HEK293 (cell line): ENCODE measurements around the gene RFTN1.

Source experiments
- CTCF ChIA-PET: fragments of 350-600 bp; formaldehyde crosslinking; extraction: SDS; loops from one replicate; lab custom pipeline; 2021; ENCODE audit warnings: antibody characterized with exemption; lab: Yijun Ruan, JAX
- POLR2A ChIA-PET: fragments of 300-600 bp; formaldehyde crosslinking; extraction: SDS; loops from one replicate; lab custom pipeline; 2020; ENCODE audit warnings: antibody characterized with exemption, inconsistent platforms; lab: Yijun Ruan, JAX
- H3K27ac ChIP-seq: fragments of 200-500 bp; sonication (Bioruptor generic); 2 replicates; pipeline ENCODE4 v1.5.1; 2014; ENCODE audit warnings: low read depth, low read length, control low read depth, inconsistent platforms; ENCODE audit errors: extremely low read depth
- H3K36me3 ChIP-seq, 2 experiments: fragments of 200-500 bp in 1 of 2; sonication (Bioruptor generic) in 1 of 2; 1 replicate in 1 of 2; 2 replicates in 1 of 2; pipeline ENCODE4 v1.5.1; 2014 to 2017; ENCODE audit warnings: inconsistent platforms in 2 of 2, low read length in 2 of 2; ENCODE audit not compliant: control insufficient read depth in 2 of 2, insufficient read depth in 1 of 2
- H3K4me1 ChIP-seq: fragments of 200-500 bp; sonication (Bioruptor generic); 2 replicates; pipeline ENCODE4 v1.5.1; 2014; ENCODE audit warnings: mild to moderate bottlenecking, low read length, inconsistent platforms; ENCODE audit not compliant: control insufficient read depth, insufficient read depth
- H3K4me3 ChIP-seq: 2 replicates; pipeline ENCODE4 v1.5.1; 2011; ENCODE audit warnings: low read depth, mild to moderate bottlenecking, control low read depth, low read length, moderate library complexity
- H3K9me3 ChIP-seq: fragments of 200-500 bp; sonication (Bioruptor generic); 2 replicates; pipeline ENCODE4 v1.5.1; 2014; ENCODE audit warnings: low read depth, low read length, inconsistent platforms; ENCODE audit not compliant: control insufficient read depth, insufficient read depth
- SALL2 ChIP-seq: fragments of 450-650 bp; formaldehyde crosslinking; IDR thresholded peaks from 2 replicates; pipeline ENCODE4 v1.5.0; 2017; ENCODE audit warnings: missing biosample characterization, mild to moderate bottlenecking, missing genetic modification characterization, borderline replicate concordance
- ZBTB11 ChIP-seq: fragments of 450-650 bp; formaldehyde crosslinking; conservative IDR thresholded peaks from 2 replicates; pipeline ENCODE4 v1.5.1; 2016; ENCODE audit warnings: low read depth, missing biosample characterization, missing genetic modification characterization
- ZBTB20 ChIP-seq: fragments of 450-650 bp; formaldehyde crosslinking; IDR thresholded peaks from 2 replicates; pipeline ENCODE4 v1.5.1; 2016; ENCODE audit warnings: missing biosample characterization, missing genetic modification characterization
- ZNF324 ChIP-seq: fragments of 450-650 bp; formaldehyde crosslinking; IDR thresholded peaks from 2 replicates; pipeline ENCODE4 v1.5.1; 2016; ENCODE audit warnings: missing biosample characterization, missing genetic modification characterization
- ZNF341 ChIP-seq: fragments of 450-650 bp; formaldehyde crosslinking; IDR thresholded peaks from 2 replicates; pipeline ENCODE4; 2016; ENCODE audit warnings: low read depth, missing biosample characterization, missing genetic modification characterization
- ZNF354C ChIP-seq: fragments of 450-650 bp; formaldehyde crosslinking; IDR thresholded peaks from 2 replicates; pipeline ENCODE4 v1.5.1; 2016; ENCODE audit warnings: missing biosample characterization, missing genetic modification characterization, low read depth, borderline replicate concordance
- ZNF488 ChIP-seq: fragments of 450-650 bp; formaldehyde crosslinking; IDR thresholded peaks from 2 replicates; pipeline ENCODE4 v1.5.1; 2016; ENCODE audit warnings: missing biosample characterization, missing genetic modification characterization
- ZNF521 ChIP-seq: fragments of 450-650 bp; formaldehyde crosslinking; IDR thresholded peaks from 2 replicates; pipeline ENCODE4 v1.5.1; 2017; ENCODE audit warnings: missing biosample characterization, mild to moderate bottlenecking, missing genetic modification characterization
- ZSCAN16 ChIP-seq: fragments of 450-650 bp; formaldehyde crosslinking; IDR thresholded peaks from 2 replicates; pipeline ENCODE4 v1.5.1; 2016; ENCODE audit warnings: missing biosample characterization, missing genetic modification characterization
- TF ChIP-seq, protein P1 (sequence below): fragments of 450-650 bp; formaldehyde crosslinking; IDR thresholded peaks from 2 replicates; pipeline ENCODE4; 2016; ENCODE audit warnings: missing biosample characterization, missing genetic modification characterization
- TF ChIP-seq, protein P2 (sequence below): fragments of 450-650 bp; formaldehyde crosslinking; optimal IDR thresholded peaks from 2 replicates; pipeline ENCODE3; 2016; ENCODE audit warnings: missing biosample characterization, mild to moderate bottlenecking, missing genetic modification characterization

RFTN1 gene

DNA sequence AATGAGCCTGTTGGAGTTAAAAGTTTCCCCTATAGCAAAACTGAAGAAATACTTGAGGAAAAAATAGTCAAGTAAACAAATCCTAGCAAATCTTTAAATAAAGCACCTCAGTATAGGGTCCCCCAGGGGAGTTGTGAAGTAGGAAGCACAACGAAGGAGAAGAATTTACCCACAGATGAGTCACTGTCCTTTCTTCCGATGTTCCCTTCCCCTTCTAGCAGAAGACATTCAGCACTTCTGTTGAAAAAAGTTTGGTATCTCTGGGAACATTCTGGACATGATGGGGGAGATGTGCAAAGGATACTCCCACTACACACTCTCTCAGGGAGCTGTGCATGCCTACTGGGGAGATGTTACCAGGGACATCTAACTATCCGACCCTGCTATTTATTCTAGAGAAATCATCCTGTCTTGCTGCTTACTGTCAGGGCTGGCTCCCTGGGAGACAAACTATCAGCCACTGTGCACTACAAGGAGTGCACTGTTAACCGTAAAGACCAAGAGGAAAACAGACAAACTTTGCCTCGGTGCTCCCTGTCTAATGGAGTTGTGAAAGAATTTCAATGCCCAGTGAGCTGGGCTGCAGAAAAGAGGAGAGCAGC is 93.8 kb downstream of the RFTN1 start:
- H3K4me1 ChIP-seq, result no peaks in the 10 kb centered on the region
- H3K27ac ChIP-seq, result no peak overlapping the region
- H3K36me3 ChIP-seq, result no peaks in the 10 kb centered on the region
- no peaks in the 10 kb centered on the region for H3K9me3 ChIP-seq
- CTCF ChIA-PET, result interaction anchor here (1.2 kb wide), 1 partner anchor 128 kb away, joined by 4 read pairs; no protein-coding TSS in a partner anchor
- POLR2A ChIA-PET, result no interaction called here
- H3K4me3 ChIP-seq, result no peak overlapping the region
- TF ChIP-seq ZNF341 (tag by site-specific recombination) (no peak), ZBTB11 (tag by site-specific recombination) (no peak), ZSCAN16 (tag by site-specific recombination) (no peak), ZBTB20 (tag by site-specific recombination) (no peak)
- TF ChIP-seq, protein P1, sequence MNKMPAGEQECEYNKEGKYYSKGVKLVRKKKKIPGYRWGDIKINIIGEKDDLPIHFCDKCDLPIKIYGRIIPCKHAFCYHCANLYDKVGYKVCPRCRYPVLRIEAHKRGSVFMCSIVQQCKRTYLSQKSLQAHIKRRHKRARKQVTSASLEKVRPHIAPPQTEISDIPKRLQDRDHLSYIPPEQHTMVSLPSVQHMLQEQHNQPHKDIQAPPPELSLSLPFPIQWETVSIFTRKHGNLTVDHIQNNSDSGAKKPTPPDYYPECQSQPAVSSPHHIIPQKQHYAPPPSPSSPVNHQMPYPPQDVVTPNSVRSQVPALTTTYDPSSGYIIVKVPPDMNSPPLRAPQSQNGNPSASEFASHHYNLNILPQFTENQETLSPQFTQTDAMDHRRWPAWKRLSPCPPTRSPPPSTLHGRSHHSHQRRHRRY (tag by site-specific recombination), result no peak

- Histone ChIP-seq H3K4me1 (no peaks in the 10 kb centered on the region), H3K27ac (no peak overlapping the region), H3K9me3 (no peaks in the 10 kb centered on the region), H3K36me3 (no peaks in the 10 kb centered on the region), H3K4me3 (no peak overlapping the region)
- ChIA-PET CTCF (no interaction called here), POLR2A (no interaction called here)
- TF ChIP-seq ZNF324 (tag by site-specific recombination) (no peak), ZNF354C (tag by site-specific recombination) (no peak)
Measured at GRCh38 chr3:16417945-16418739, 95.4 kb downstream of the RFTN1 start.

- POLR2A ChIA-PET, result no interaction called here
Measured at GRCh38 chr3:16415911-16416476, 97.5 kb downstream of the RFTN1 start.

More at GRCh38 chr3:16415911-16416476, 97.5 kb downstream of the RFTN1 start:
- H3K36me3 ChIP-seq, result no peaks in the 10 kb centered on the region
- H3K27ac ChIP-seq, result no peak overlapping the region
- CTCF ChIA-PET, result interaction anchor here (0.6 kb wide), 1 partner anchor 128 kb away, joined by 3 read pairs; no protein-coding TSS in a partner anchor
- no peak overlapping the region for H3K4me3 ChIP-seq
- no peaks in the 10 kb centered on the region for H3K4me1 ChIP-seq
- no peaks in the 10 kb centered on the region for H3K9me3 ChIP-seq
- TF ChIP-seq ZSCAN16 (tag by site-specific recombination) (no peak), SALL2 (tag by site-specific recombination) (no peak), ZNF488 (tag by site-specific recombination) (no peak), ZNF521 (tag by site-specific recombination) (no peak)
- TF ChIP-seq, protein P2, sequence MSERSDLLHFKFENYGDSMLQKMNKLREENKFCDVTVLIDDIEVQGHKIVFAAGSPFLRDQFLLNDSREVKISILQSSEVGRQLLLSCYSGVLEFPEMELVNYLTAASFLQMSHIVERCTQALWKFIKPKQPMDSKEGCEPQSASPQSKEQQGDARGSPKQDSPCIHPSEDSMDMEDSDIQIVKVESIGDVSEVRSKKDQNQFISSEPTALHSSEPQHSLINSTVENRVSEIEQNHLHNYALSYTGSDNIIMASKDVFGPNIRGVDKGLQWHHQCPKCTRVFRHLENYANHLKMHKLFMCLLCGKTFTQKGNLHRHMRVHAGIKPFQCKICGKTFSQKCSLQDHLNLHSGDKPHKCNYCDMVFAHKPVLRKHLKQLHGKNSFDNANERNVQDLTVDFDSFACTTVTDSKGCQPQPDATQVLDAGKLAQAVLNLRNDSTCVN (tag by site-specific recombination), result no peak
- TF ChIP-seq, all 188 proteins: peak for 0
